GM23248 (cell line): ENCODE measurements around the gene IFNA10. TPM values are rescaled to one million over a fixed set of nuclear protein-coding genes. Genes with fewer than 3 reads are reported as not detected.
"Not testable (repeated sequence)": the region's sequence is repeated elsewhere in the genome, so short reads cannot be mapped to it uniquely, and the experiment has no call there.

ENCODE experiments used
- DNase-seq: peaks from one replicate; pipeline ENCODE4 v3.0.0-alpha.2; 2015
- H2AFZ ChIP-seq: fragments of 200-600 bp; sonication (generic); 2 replicates; pipeline ENCODE4 v1.6.1; 2016; ENCODE audit warnings: antibody characterized with exemption
- H3F3A ChIP-seq: fragments of 200-600 bp; sonication (generic); 2 replicates; pipeline ENCODE4 v1.6.1; 2016; ENCODE audit warnings: mild to moderate bottlenecking, antibody characterized with exemption, mixed run types; ENCODE audit not compliant: insufficient read depth
- H3K27ac ChIP-seq: fragments of 200-600 bp; sonication (generic); 2 replicates; pipeline ENCODE4 v1.5.1; 2016; ENCODE audit warnings: mild to moderate bottlenecking
- H3K27me3 ChIP-seq: fragments of 200-600 bp; sonication (generic); replicated peaks from 2 replicates; pipeline ENCODE4 v1.6.1; 2016; ENCODE audit warnings: mild to moderate bottlenecking; ENCODE audit not compliant: insufficient read depth
- H3K36me3 ChIP-seq: fragments of 200-600 bp; sonication (generic); 2 replicates; pipeline ENCODE4 v1.6.1; 2016; ENCODE audit warnings: low read depth, mild to moderate bottlenecking
- H3K4me1 ChIP-seq: fragments of 200-600 bp; sonication (generic); 2 replicates; pipeline ENCODE4 v1.6.1; 2016; ENCODE audit warnings: mild to moderate bottlenecking; ENCODE audit not compliant: insufficient read depth
- H3K4me2 ChIP-seq: fragments of 200-600 bp; sonication (generic); one replicate; pipeline ENCODE4 v1.6.1; 2016; ENCODE audit warnings: mild to moderate bottlenecking; ENCODE audit not compliant: unreplicated experiment
- H3K4me3 ChIP-seq: fragments of 200-600 bp; sonication (generic); 2 replicates; pipeline ENCODE4 v1.5.1; 2016; ENCODE audit warnings: mild to moderate bottlenecking
- H3K79me2 ChIP-seq: fragments of 200-600 bp; sonication (generic); 2 replicates; pipeline ENCODE4 v1.6.1; 2016; ENCODE audit warnings: mild to moderate bottlenecking; ENCODE audit not compliant: insufficient read depth
- H3K9ac ChIP-seq: fragments of 200-600 bp; sonication (generic); 2 replicates; pipeline ENCODE4 v1.6.1; 2016; ENCODE audit warnings: mild to moderate bottlenecking
- H3K9me2 ChIP-seq: fragments of 200-600 bp; sonication (generic); 2 replicates; pipeline ENCODE4 v1.6.1; 2016; ENCODE audit warnings: mixed run types, mild to moderate bottlenecking, moderate library complexity; ENCODE audit not compliant: insufficient read depth
- H3K9me3 ChIP-seq: fragments of 200-600 bp; sonication (generic); one replicate; pipeline ENCODE4 v1.6.1; 2017; ENCODE audit warnings: low read depth
- H4K20me1 ChIP-seq: fragments of 200-600 bp; sonication (generic); 2 replicates; pipeline ENCODE4 v1.6.0; 2016; ENCODE audit not compliant: insufficient read depth
- EZH2 ChIP-seq: fragments of 200-600 bp; sonication (generic); IDR thresholded peaks from 2 replicates; pipeline ENCODE4 v1.6.1; 2018; ENCODE audit warnings: antibody characterized with exemption, mild to moderate bottlenecking; ENCODE audit not compliant: insufficient read depth, poor library complexity, severe bottlenecking
- EZH2phosphoT487 ChIP-seq: fragments of 200-600 bp; sonication (generic); IDR thresholded peaks from 2 replicates; pipeline ENCODE4 v1.6.1; 2018; ENCODE audit warnings: antibody characterized with exemption, moderate library complexity, mild to moderate bottlenecking, low read depth; ENCODE audit not compliant: insufficient read depth
- WGBS, 2 experiments: methylation state at CpG; one replicate each; pipeline ENCODE4 v1.1.6; 2015 to 2017; ENCODE audit warnings: low lambda C conversion rate in 2 of 2, low coverage in 1 of 2; ENCODE audit errors: missing lambda C conversion rate in 2 of 2; 5-methylcytosine and 5-hydroxymethylcytosine counted together
- in situ Hi-C: fragments of 300-500 bp; cut with MboI; formaldehyde crosslinking; loops from 2 replicates; pipeline ENCODE4 v1.15.0; 2020
- polyA plus RNA-seq: library from polyadenylated mRNA; unstranded; fragments of >200 nt; fragmentation: Nextera tagmentation; extraction: Ambion mirVana; gene quantifications from 2 replicates; pipeline ENCODE4 v1.2.1, GENCODE V29; 2016
- total RNA-seq: library from RNA; depleted of rRNA; stranded (reverse); fragments of >200 nt; shearing (Covaris generic); gene quantifications from 2 replicates; pipeline ENCODE4 v1.2.3, GENCODE V29; 2014; rRNA removed

Gene IFNA10
- total RNA-seq, result not detected in 2 replicates
- polyA plus RNA-seq, result not detected in 2 replicates

DNA sequence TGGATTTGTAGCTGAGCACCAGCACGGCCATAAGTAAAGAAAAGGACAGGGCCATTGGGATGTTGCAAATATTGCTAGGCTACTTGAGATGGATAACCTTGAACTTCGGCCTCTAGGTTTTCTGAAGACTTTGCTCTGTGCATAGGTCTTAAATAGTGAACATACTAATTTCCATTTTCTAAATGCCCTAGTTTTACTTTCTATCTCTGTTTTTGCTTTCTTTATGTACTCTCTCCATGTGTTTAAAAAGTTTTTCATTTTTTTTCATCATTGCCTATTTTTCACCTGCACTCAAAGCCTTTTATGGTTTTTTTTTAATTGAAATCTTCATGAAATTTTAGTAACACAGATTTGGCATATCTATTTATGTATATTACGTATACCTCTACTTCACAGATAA, at the start of gene IFNA10:
IFNA10 (minus strand) TSS at position 101 of the 400 bp plus-strand sequence; CDS start at position 55, 46 bp downstream.
- H3K9me3 ChIP-seq, result not testable (repeated sequence)

DNA sequence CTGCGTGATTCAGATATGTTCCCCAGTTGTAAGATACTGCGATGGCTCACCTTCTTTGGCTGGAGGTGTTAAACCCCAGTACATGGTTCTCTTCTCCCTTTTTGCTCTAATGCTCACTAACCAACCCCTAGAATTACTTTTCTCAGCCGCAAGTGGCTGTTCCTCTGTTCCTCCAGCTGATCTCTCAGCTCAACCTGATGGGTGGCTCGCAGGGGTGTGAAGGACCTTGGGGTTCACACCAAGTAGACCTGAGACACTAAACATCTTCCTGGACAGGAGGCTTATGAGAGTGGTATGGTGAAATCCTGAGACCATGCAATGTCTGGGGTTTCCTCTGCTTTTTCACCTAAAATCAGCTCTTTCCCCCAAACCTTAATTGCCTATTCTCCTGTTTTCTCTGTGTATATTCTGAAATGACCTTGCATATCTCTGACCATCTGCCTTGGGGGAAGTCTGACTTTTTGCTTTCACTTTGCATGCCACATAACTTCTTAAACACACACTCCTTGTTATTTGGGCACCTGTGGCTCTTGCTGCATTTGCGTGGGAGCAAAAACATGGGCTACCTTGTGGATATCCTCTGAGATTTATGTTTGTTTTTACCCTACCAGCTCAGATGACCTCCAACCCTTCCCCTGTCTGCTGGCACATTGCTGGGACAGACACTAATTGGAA, 48.7 kb upstream of the IFNA10 start:
- WGBS, 2 experiments, result 47 to 57% methylated on average over 5 of the region's 5 CpGs
- Histone ChIP-seq H2AFZ (no peak overlapping the region), H3K36me3 (no peaks in the 10 kb centered on the region), H3K4me3 (no peak overlapping the region), H3K4me2 (no peak overlapping the region), H3K79me2 (no peaks in the 10 kb centered on the region), H3F3A (no peaks in the 10 kb centered on the region), H3K27ac (no peak overlapping the region), H3K27me3 (peaks cover 57% of the 10 kb centered on the region), H4K20me1 (no peaks in the 10 kb centered on the region), H3K4me1 (no peaks in the 10 kb centered on the region), H3K9me2 (no peaks in the 10 kb centered on the region), H3K9me3 (no peaks in the 10 kb centered on the region), H3K9ac (no peak overlapping the region)
- in situ Hi-C loops, result no loop called here
- TF ChIP-seq EZH2phosphoT487, result no peak
- no peak for TF ChIP-seq EZH2
- no peak for DNase-seq

More for the DNA sequence above, at the start of gene IFNA10:
- DNase-seq, H3K9me2 ChIP-seq, H3K36me3 ChIP-seq, H3K4me3 ChIP-seq, H3K4me1 ChIP-seq, in situ Hi-C loops, H2AFZ ChIP-seq, H3K9ac ChIP-seq, H3K27ac ChIP-seq, H4K20me1 ChIP-seq, H3K79me2 ChIP-seq, H3F3A ChIP-seq, H3K4me2 ChIP-seq: not testable (repeated sequence)
- 36 to 44% methylated on average over 3 of the region's 3 CpGs for WGBS, 2 experiments
- H3K27me3 ChIP-seq, result peaks cover 30% of the 10 kb centered on the region

DNA sequence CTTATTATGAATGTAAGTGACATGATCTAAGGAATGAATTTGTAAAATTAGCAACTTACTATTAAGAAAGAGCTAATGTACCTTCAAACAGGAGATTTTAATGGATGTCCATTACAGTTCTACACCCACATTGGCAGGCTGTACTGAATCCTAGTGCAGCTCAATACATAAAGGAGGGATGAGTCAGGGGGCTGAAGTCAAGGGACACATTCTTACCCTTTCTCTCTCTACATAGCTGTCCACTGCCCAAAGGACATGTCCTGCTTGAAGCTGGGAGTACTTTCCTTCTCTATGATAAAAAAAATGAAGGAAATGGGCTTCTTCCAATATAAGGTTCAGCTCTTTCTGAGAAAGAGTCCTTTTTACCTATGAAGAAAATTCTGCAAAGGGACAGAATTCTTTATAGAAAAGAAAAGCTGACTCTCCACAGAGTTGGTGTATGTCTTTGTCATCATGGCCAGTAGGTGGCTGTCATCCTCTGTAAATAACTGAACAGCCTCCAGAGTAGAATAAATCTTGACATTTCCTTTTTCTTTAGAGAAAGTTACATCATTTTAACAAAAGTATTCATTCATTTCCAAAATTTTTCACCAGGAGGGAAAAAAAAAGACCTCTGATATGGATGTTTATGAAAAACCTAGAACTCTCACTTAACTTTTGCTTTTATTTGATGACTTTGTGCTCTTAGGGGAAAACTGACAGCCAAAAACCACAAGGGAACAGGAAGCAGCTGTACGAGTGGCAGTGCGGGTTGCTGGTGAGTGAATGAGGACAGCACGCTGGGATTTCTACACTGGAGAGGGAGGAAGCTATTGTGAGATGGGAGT, 46.0 kb upstream of the IFNA10 start:
- Histone ChIP-seq H3K27ac (no peak overlapping the region), H3K79me2 (no peaks in the 10 kb centered on the region), H3K9me2 (no peaks in the 10 kb centered on the region), H3K9ac (peak overlapping the region; percentile 30; the same call in 1 of the 2 replicates), H2AFZ (peak overlapping the region; percentile 78), H3K4me3 (peak overlapping the region; percentile 60), H3K9me3 (no peaks in the 10 kb centered on the region), H3K4me2 (peak overlapping the region; percentile 77), H3F3A (no peaks in the 10 kb centered on the region), H4K20me1 (no peaks in the 10 kb centered on the region), H3K27me3 (peaks cover 79% of the 10 kb centered on the region), H3K36me3 (no peaks in the 10 kb centered on the region), H3K4me1 (no peaks in the 10 kb centered on the region)
- no peak for TF ChIP-seq EZH2phosphoT487
- no peak for TF ChIP-seq EZH2
- 2 to 3% methylated on average over 3 of the region's 3 CpGs for WGBS, 2 experiments
- in situ Hi-C loops, result no loop called here
- DNase-seq, result peak; percentile 64

DNA sequence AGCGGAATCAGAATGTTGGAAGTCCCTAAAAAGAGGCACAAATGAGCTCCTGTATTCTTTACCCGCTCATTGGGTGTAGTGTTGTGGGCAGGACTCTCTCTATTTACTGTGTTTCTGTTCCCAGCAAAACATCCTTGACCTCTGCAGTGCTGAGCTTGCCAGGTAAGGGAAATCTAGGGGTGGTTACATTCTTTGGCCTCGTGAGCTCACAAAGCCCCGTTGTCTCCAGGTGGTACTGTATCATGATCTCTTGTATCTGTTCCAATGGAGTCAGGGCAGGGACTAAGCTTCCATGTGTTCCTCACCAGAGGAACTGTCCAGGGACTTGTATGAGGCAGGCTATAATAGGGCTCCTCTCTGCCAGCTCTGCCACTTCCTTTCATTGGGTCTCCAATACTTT, 44.7 kb upstream of the IFNA10 start:
- in situ Hi-C loops, result no loop called here
- Histone ChIP-seq H3F3A (no peaks in the 10 kb centered on the region), H3K4me1 (no peaks in the 10 kb centered on the region), H3K9me3 (no peaks in the 10 kb centered on the region), H3K4me2 (no peak overlapping the region), H3K27ac (no peak overlapping the region), H3K79me2 (no peaks in the 10 kb centered on the region), H3K36me3 (no peaks in the 10 kb centered on the region), H3K9ac (no peak overlapping the region), H2AFZ (no peak overlapping the region), H4K20me1 (no peaks in the 10 kb centered on the region), H3K4me3 (no peak overlapping the region), H3K9me2 (no peaks in the 10 kb centered on the region), H3K27me3 (peaks cover 70% of the 10 kb centered on the region)
- 38 to 51% methylated on average over 4 of the region's 4 CpGs for WGBS, 2 experiments
- DNase-seq, result no peak
- TF ChIP-seq EZH2phosphoT487 (no peak), EZH2 (no peak)
